Transverse colon (tissue), 4 donors: Measurements from ENCODE around the gene MTOR.

ENCODE experiments used
- CTCF ChIP-seq, 5 experiments: fragments of 200-600 bp in 3 of 5; fragments of 450-650 bp in 2 of 5; sonication (generic) in 3 of 5; IDR thresholded peaks; 1 replicate in 2 of 5; 2 replicates in 3 of 5; pipeline ENCODE4 v1.5.1; 2016 to 2017; ENCODE audit warnings: antibody characterized with exemption in 5 of 5, inconsistent platforms in 3 of 5, mild to moderate bottlenecking in 2 of 5, moderate library complexity in 1 of 5
- POLR2A ChIP-seq: fragments of 450-650 bp; IDR thresholded peaks from one replicate; pipeline ENCODE4 v1.6.1; 2016; ENCODE audit warnings: antibody characterized with exemption, mild to moderate bottlenecking, moderate library complexity
- POLR2AphosphoS5 ChIP-seq, 3 donors: sonication (generic); formaldehyde crosslinking; IDR thresholded peaks; one replicate each; pipeline ENCODE4 v1.6.1; 2016; ENCODE audit warnings: antibody characterized with exemption in 3 of 3

- no peak for TF ChIP-seq CTCF (IDR thresholded peaks at IDR 0.05)
- no peak for TF ChIP-seq POLR2A
- TF ChIP-seq POLR2AphosphoS5 (IDR thresholded peaks at IDR 0.05), result no peak
These were observed 35.0 kb downstream of the MTOR start for GRCh38 chr1:11227106-11228077.
